IPS-20b (cell line): ENCODE measurements around the gene MTUS2.
"Not testable (repeated sequence)": the region's sequence is repeated elsewhere in the genome, so short reads cannot be mapped to it uniquely, and the experiment has no call there.

Experiments used
- H3K27ac ChIP-seq: one replicate; pipeline ENCODE4 v1.5.1; 2013; ENCODE audit warnings: low read length
- H3K27me3 ChIP-seq: 2 replicates; pipeline ENCODE4 v1.6.1; 2013; ENCODE audit warnings: mild to moderate bottlenecking, low read length, inconsistent platforms; ENCODE audit not compliant: insufficient read depth
- H3K36me3 ChIP-seq: 2 replicates; pipeline ENCODE4 v1.6.1; 2013; ENCODE audit warnings: low read depth, mild to moderate bottlenecking, inconsistent platforms, low read length, moderate library complexity; ENCODE audit not compliant: insufficient read depth
- H3K4me1 ChIP-seq: 2 replicates; pipeline ENCODE4 v1.6.1; 2013; ENCODE audit warnings: mild to moderate bottlenecking, control low read depth, inconsistent platforms, low read length, moderate library complexity; ENCODE audit not compliant: insufficient read depth
- H3K4me3 ChIP-seq: 2 replicates; pipeline ENCODE4 v1.5.1; 2013; ENCODE audit warnings: mild to moderate bottlenecking, low read length, inconsistent platforms
- H3K9ac ChIP-seq: 2 replicates; pipeline ENCODE4 v1.6.1; 2013; ENCODE audit warnings: low read depth, mild to moderate bottlenecking, inconsistent platforms, low read length, moderate library complexity
- H3K9me3 ChIP-seq: 2 replicates; pipeline ENCODE4 v1.6.1; 2013; ENCODE audit warnings: mild to moderate bottlenecking, low read depth, low read length, inconsistent platforms; ENCODE audit not compliant: insufficient read depth

MTUS2 gene

GRCh38 chr13:29362849-29363604, 542.9 kb downstream of the MTUS2 start:
- Histone ChIP-seq H3K4me3 (no peak overlapping the region), H3K9ac (no peak overlapping the region), H3K9me3 (no peaks in the 10 kb centered on the region), H3K36me3 (no peaks in the 10 kb centered on the region), H3K4me1 (no peaks in the 10 kb centered on the region), H3K27me3 (no peaks in the 10 kb centered on the region), H3K27ac (no peak overlapping the region)

- H3K4me1 ChIP-seq = no peaks in the 10 kb centered on the region
- peaks cover 3% of the 10 kb centered on the region; the same call in 1 of the 2 replicates for H3K9me3 ChIP-seq
- H3K27ac ChIP-seq = no peak overlapping the region
- no peak overlapping the region for H3K4me3 ChIP-seq
- no peak overlapping the region for H3K9ac ChIP-seq
- H3K36me3 ChIP-seq = no peaks in the 10 kb centered on the region
- H3K27me3 ChIP-seq = no peaks in the 10 kb centered on the region
These were observed 549.1 kb downstream of the MTUS2 start for GRCh38 chr13:29369060-29369743.

- Histone ChIP-seq H3K4me1 (no peaks in the 10 kb centered on the region), H3K36me3 (no peaks in the 10 kb centered on the region), H3K27ac (no peak overlapping the region), H3K9me3 (peaks cover 2% of the 10 kb centered on the region; the same call in 1 of the 2 replicates), H3K4me3 (no peak overlapping the region), H3K9ac (no peak overlapping the region), H3K27me3 (no peaks in the 10 kb centered on the region; the same call in 1 of the 2 replicates)
These were observed 559.1 kb downstream of the MTUS2 start for GRCh38 chr13:29379281-29379680.

GRCh38 chr13:29379865-29380264, 559.7 kb downstream of the MTUS2 start:
- H3K36me3 ChIP-seq = no peaks in the 10 kb centered on the region
- no peak overlapping the region for H3K27ac ChIP-seq
- no peaks in the 10 kb centered on the region for H3K4me1 ChIP-seq
- no peaks in the 10 kb centered on the region for H3K9me3 ChIP-seq
- no peak overlapping the region for H3K9ac ChIP-seq
- H3K27me3 ChIP-seq = no peaks in the 10 kb centered on the region; the same call in 1 of the 2 replicates
- no peak overlapping the region for H3K4me3 ChIP-seq

- Histone ChIP-seq H3K9ac (no peak overlapping the region), H3K27ac (no peak overlapping the region), H3K27me3 (no peaks in the 10 kb centered on the region; the same call in 1 of the 2 replicates), H3K4me1 (no peaks in the 10 kb centered on the region), H3K9me3 (no peaks in the 10 kb centered on the region), H3K36me3 (no peaks in the 10 kb centered on the region), H3K4me3 (no peak overlapping the region)
These were observed 561.9 kb downstream of the MTUS2 start for GRCh38 chr13:29382021-29382420.

GRCh38 chr13:29383476-29383875, 563.3 kb downstream of the MTUS2 start:
- no peak overlapping the region for H3K9ac ChIP-seq
- no peaks in the 10 kb centered on the region for H3K36me3 ChIP-seq
- no peaks in the 10 kb centered on the region; the same call in 1 of the 2 replicates for H3K27me3 ChIP-seq
- no peaks in the 10 kb centered on the region for H3K9me3 ChIP-seq
- H3K27ac ChIP-seq = no peak overlapping the region
- 0 out of 2 replicates have a peak, but pooled peaks cover 2% of the 10 kb centered on the region for H3K4me1 ChIP-seq
- no peak overlapping the region for H3K4me3 ChIP-seq

- no peak overlapping the region for H3K4me3 ChIP-seq
- no peak overlapping the region for H3K27ac ChIP-seq
- H3K27me3 ChIP-seq = no peaks in the 10 kb centered on the region
- no peak overlapping the region for H3K9ac ChIP-seq
- no peaks in the 10 kb centered on the region for H3K36me3 ChIP-seq
- no peaks in the 10 kb centered on the region for H3K9me3 ChIP-seq
- H3K4me1 ChIP-seq = 0 out of 2 replicates have a peak, but pooled peaks cover 2% of the 10 kb centered on the region
These were observed 564.3 kb downstream of the MTUS2 start for GRCh38 chr13:29384466-29384865.

GRCh38 chr13:29384871-29385270, 564.7 kb downstream of the MTUS2 start:
- Histone ChIP-seq H3K9ac (no peak overlapping the region), H3K27me3 (no peaks in the 10 kb centered on the region), H3K9me3 (no peaks in the 10 kb centered on the region), H3K4me3 (no peak overlapping the region), H3K4me1 (0 out of 2 replicates have a peak, but pooled peaks cover 2% of the 10 kb centered on the region), H3K27ac (no peak overlapping the region), H3K36me3 (no peaks in the 10 kb centered on the region)

- H3K27me3 ChIP-seq = no peaks in the 10 kb centered on the region
- H3K9me3 ChIP-seq = no peaks in the 10 kb centered on the region
- no peaks in the 10 kb centered on the region for H3K36me3 ChIP-seq
- H3K27ac ChIP-seq = no peak overlapping the region
- no peak overlapping the region for H3K9ac ChIP-seq
- H3K4me3 ChIP-seq = no peak overlapping the region
- 0 out of 2 replicates have a peak, but pooled peaks cover 2% of the 10 kb centered on the region for H3K4me1 ChIP-seq
These were observed 566.1 kb downstream of the MTUS2 start for GRCh38 chr13:29386246-29386645.

- H3K27me3 ChIP-seq, H3K27ac ChIP-seq, H3K4me3 ChIP-seq, H3K36me3 ChIP-seq, H3K4me1 ChIP-seq, H3K9ac ChIP-seq, H3K9me3 ChIP-seq: not testable (repeated sequence)
These were observed 570.5 kb downstream of the MTUS2 start for GRCh38 chr13:29390598-29390997.

GRCh38 chr13:29396446-29396845, 576.3 kb downstream of the MTUS2 start:
- Histone ChIP-seq H3K27me3 (no peaks in the 10 kb centered on the region), H3K36me3 (no peaks in the 10 kb centered on the region), H3K27ac (no peak overlapping the region), H3K4me1 (no peaks in the 10 kb centered on the region), H3K9me3 (no peaks in the 10 kb centered on the region), H3K9ac (no peak overlapping the region), H3K4me3 (no peak overlapping the region)

- Histone ChIP-seq H3K27ac (no peak overlapping the region), H3K9me3 (no peaks in the 10 kb centered on the region), H3K9ac (no peak overlapping the region), H3K27me3 (no peaks in the 10 kb centered on the region), H3K4me1 (no peaks in the 10 kb centered on the region), H3K36me3 (no peaks in the 10 kb centered on the region), H3K4me3 (no peak overlapping the region)
These were observed 577.1 kb downstream of the MTUS2 start for GRCh38 chr13:29397265-29397664.
